GM12872 (cell line): ENCODE data around the gene MYO10.

Experiments
- TF ChIP-seq, protein P1 (sequence below): IDR thresholded peaks from 3 replicates; pipeline ENCODE4 v1.5.1; 2011; ENCODE audit warnings: low read depth, mild to moderate bottlenecking, low read length, moderate library complexity; ENCODE audit not compliant: insufficient read depth

MYO10 gene

DNA sequence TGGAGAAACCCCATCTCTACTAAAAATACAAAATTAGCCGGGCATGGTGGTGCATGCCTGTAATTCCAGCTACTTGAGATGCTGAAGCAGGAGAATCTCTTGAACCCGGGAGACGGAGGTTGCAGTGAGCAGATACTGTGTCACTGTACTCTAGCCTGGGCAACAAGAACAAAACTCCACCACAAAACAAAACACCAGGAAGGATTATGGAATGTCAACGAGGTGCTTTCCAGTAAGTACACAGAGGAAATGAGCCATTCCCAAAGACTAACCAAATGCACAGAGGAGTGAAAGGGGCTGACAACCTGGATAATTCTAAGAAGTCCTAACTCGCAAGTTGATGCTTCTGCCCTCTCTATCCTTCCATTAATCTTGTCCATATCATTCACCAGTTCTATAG, 193.2 kb downstream of the MYO10 start:
- TF ChIP-seq, protein P1, sequence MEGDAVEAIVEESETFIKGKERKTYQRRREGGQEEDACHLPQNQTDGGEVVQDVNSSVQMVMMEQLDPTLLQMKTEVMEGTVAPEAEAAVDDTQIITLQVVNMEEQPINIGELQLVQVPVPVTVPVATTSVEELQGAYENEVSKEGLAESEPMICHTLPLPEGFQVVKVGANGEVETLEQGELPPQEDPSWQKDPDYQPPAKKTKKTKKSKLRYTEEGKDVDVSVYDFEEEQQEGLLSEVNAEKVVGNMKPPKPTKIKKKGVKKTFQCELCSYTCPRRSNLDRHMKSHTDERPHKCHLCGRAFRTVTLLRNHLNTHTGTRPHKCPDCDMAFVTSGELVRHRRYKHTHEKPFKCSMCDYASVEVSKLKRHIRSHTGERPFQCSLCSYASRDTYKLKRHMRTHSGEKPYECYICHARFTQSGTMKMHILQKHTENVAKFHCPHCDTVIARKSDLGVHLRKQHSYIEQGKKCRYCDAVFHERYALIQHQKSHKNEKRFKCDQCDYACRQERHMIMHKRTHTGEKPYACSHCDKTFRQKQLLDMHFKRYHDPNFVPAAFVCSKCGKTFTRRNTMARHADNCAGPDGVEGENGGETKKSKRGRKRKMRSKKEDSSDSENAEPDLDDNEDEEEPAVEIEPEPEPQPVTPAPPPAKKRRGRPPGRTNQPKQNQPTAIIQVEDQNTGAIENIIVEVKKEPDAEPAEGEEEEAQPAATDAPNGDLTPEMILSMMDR: no peak

DNA sequence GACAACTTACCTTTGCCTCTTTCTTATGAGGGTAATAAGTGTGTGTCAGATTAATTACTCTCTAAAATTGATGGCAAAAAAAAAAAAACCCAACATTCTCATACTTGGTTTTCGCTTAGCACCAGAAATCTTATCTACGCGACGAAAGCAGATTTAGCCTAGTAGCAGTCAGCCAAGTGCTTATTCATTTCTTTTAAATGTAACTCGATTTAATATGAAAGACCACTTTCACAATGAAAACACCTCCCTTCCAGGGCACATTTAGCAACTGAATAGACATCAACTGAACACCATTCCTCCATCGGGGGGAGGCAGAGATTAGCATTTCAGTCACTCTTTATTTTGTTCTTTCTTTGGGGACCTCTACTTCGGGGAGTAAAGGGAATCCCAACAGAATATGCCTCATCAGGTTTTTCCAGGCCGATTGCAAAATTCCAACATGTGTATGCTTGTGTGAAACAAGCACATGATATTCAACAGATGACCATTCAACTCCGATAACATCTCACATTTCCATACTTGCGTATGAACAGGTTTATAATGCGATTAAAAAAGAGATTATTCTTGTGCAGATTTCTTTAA, 195.2 kb downstream of the MYO10 start:
- TF ChIP-seq, protein P1: no peak

DNA sequence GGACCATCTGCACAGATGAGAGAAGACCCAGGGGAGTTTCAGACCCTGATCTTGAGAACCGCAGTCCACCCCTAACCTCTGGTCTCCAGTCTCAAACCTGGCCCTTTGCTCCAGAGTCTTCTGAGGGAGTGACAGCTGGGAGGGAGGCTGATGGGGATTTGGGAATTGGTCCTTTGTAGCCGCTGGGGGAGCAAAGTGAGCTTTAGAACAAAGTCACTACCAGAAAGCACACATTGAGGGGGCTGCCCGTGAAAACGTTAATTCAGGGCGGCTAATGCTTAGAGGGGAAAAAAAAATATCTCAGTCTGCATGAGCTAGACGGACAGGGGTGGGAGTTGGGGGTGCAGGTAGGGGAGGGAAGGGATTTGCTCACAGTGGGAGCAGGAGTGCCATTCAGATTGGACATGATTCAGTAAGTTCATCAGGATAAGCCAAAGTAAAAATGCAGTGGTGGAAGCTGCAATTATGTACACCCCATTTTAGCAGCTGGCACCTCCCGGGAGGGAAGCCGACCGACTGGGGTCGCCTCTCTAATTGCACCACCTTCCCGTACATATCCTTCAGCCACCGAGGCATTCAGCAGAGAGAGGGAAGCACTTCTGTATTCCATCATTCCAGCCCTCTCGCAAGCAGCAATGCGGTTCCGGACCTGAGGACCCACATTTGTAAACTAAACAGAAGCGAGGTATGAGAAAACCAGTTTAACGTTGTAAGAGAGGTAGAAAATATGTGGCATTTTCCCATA, 195.8 kb downstream of the MYO10 start:
- TF ChIP-seq, protein P1: no peak

DNA sequence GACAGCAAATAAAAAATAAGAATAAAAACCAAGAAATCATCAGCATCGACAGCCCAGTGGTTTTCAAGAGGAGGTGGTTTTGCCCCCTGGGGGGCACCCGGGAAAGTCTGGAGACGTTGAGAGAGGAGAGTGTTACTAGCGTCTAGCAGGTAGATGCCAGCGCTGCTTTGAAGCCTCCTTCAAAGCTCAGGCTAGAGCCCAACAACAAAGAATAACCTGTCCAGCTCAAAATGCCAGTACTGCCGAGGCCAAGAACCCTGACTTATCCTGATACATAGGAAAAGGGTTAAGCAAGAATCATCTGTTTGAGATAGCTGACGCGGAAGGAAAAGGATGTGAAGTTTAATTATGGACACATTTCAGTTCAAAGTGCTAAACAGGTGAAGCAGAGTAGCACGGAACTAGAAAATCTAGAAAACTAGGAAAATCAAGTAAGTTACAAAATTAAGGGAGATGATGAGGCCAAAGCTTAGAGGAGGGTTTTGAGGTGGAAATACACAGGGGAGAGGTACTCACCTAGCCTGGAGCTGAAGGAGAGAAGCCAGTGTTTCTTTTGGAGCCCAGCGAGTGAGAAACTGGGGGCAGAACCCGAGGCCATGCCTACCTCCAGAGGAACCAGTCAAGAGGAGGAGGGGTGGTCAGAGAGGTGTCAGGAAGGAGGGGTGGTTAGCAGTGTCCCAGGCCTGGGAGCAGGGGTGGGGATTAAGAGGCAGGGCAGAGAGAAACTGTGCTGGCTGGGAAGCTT, 198.3 kb downstream of the MYO10 start:
- TF ChIP-seq, protein P1: no peak

DNA sequence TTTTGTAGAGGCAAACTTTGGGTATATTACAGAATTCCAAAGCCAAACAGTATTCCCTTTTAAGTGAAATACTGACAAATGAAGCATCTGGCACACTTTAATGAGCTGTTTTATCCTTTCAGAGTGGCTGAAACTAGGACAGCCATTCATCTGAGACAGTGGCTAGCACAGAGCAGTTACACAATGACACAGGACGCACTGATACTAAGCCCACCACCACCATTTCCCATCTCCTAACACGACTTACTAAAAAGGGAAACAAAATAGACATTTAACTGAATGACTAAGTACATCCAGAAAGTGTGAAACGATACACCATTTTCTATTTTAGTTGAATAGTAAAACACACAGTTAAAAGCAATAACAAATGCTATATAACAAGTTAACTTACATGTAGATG, 198.9 kb downstream of the MYO10 start:
- TF ChIP-seq, protein P1: no peak

DNA sequence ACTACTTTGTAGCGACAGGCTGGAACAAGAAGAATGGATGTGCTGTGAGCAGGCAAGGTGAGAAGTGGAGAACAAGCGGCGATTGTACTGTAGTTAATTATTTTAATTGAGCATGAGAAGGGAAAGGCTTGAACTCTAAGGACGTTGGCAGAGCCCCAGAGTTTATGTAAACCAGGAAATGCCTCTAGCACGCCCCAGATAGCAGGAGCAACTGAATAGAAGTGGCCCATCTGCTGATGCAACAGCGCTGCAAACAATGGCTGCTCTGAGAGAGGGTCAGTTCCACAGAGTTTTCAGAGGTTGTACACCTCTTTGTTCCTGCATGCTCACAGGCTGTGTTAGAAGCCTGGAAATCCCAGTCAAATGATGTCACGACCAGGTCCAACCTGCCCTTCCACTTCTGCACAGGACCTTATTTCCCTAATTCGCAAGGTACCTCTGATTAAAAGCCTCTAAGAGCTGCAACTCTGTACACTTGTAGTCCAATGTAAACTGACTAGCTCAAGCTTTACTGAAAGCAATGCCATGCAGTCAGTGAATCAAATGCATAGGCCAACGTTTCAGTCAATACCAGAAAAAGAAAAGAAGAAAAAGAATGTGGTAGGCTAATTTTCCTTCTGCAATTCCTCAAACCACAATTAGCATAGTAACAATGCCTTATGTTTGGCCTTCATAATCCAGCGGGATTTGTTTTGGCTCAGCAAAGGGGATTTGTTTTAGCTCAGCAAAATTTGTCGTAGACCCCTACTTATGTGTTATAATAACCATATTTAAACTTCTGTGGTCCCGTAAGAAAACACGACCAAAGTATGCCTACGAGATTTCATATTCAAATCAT, 199.7 kb downstream of the MYO10 start:
- TF ChIP-seq, protein P1: no peak
